GM12878 (cell line): Measurements from ENCODE around the gene CES3.

ENCODE experiments used
- ATF7 ChIP-seq: fragments of 450-650 bp; IDR thresholded peaks from 2 replicates; pipeline ENCODE4 v1.6.1; 2016; ENCODE audit warnings: low read depth, mild to moderate bottlenecking
- CTCF ChIP-seq, 3 experiments: IDR thresholded peaks in 2 of 3; conservative IDR thresholded peaks in 1 of 3; 2 replicates each; pipeline ENCODE4 v1.5.1; 2011; ENCODE audit warnings: low read depth in 3 of 3, low read length in 3 of 3, mild to moderate bottlenecking in 3 of 3, control low read depth in 2 of 3, moderate library complexity in 2 of 3, inconsistent platforms in 1 of 3, mixed read lengths in 1 of 3; ENCODE audit not compliant: control insufficient read depth in 2 of 3, insufficient read depth in 1 of 3; ENCODE audit errors: extremely low read depth in 1 of 3
- EZH2 ChIP-seq: IDR thresholded peaks from 2 replicates; pipeline ENCODE4 v1.6.1; 2012; ENCODE audit warnings: low read depth, mild to moderate bottlenecking, control low read depth, inconsistent platforms, low read length, borderline replicate concordance; ENCODE audit not compliant: control insufficient read depth
- GABPA ChIP-seq: IDR thresholded peaks from 2 replicates; pipeline ENCODE4 v1.6.1; 2014; ENCODE audit warnings: antibody characterized with exemption, low read depth, mild to moderate bottlenecking, inconsistent platforms
- IKZF1 ChIP-seq: fragments of 450-650 bp; conservative IDR thresholded peaks from 2 replicates; pipeline ENCODE4 v1.6.1; 2017; ENCODE audit warnings: antibody characterized with exemption, mild to moderate bottlenecking
- MAX ChIP-seq: IDR thresholded peaks from 2 replicates; pipeline ENCODE4 v1.6.1; 2012; ENCODE audit warnings: low read depth, low read length, improper control_type of control experiment
- POLR2A ChIP-seq: IDR thresholded peaks from 2 replicates; pipeline ENCODE4 v1.6.1; 2011; ENCODE audit warnings: low read depth, mild to moderate bottlenecking, low read length
- POLR2AphosphoS5 ChIP-seq: IDR thresholded peaks from 2 replicates; pipeline ENCODE4 v1.6.1; 2011; ENCODE audit warnings: mild to moderate bottlenecking, low read length, inconsistent platforms
- USF2 ChIP-seq: IDR thresholded peaks from 2 replicates; pipeline ENCODE4 v1.6.1; 2011; ENCODE audit warnings: low read depth, low read length, improper control_type of control experiment, borderline replicate concordance

- TF ChIP-seq POLR2A (no peak), POLR2AphosphoS5 (no peak), ATF7 (no peak), USF2 (no peak), IKZF1 (no peak), EZH2 (no peak), CTCF (IDR thresholded peaks at IDR 0.05 in 2 of 3, conservative IDR thresholded peaks at IDR 0.05 in 1 of 3; ENCODE audit: control insufficient read depth in 2 of 3, extremely low read depth in 1 of 3, insufficient read depth in 1 of 3, low read depth in 3 of 3, low read length in 3 of 3) (no peak), MAX (no peak), GABPA (no peak)
These were observed 30.5 kb downstream of the CES3 start for GRCh38 chr16:66991545-66992077.
